HG03457 (cell line): ENCODE results near the gene NEGR1.

Experiments
- ATAC-seq: cut with Tn5 transposase; IDR thresholded peaks from one replicate; pipeline ENCODE4 v1.9.1; 2021; ENCODE audit warnings: moderate number of reproducible peaks; ENCODE audit not compliant: unreplicated experiment

Gene NEGR1

GRCh38 chr1:71869326-71869725 is 413.0 kb downstream of the NEGR1 start:
- no peak for ATAC-seq

- ATAC-seq, result no peak
These were observed 419.6 kb downstream of the NEGR1 start for GRCh38 chr1:71862756-71863155.

- no peak for ATAC-seq
These were observed 421.3 kb downstream of the NEGR1 start for GRCh38 chr1:71861022-71861421.

- ATAC-seq, result no peak
These were observed 422.5 kb downstream of the NEGR1 start for GRCh38 chr1:71859806-71860205.

GRCh38 chr1:71857862-71858261 is 424.5 kb downstream of the NEGR1 start:
- no peak for ATAC-seq

GRCh38 chr1:71853360-71853759 is 429.0 kb downstream of the NEGR1 start:
- no peak for ATAC-seq

- no peak for ATAC-seq
These were observed 431.4 kb downstream of the NEGR1 start for GRCh38 chr1:71850936-71851335.

GRCh38 chr1:71850515-71850914 is 431.8 kb downstream of the NEGR1 start:
- no peak for ATAC-seq

- ATAC-seq, result no peak
These were observed 439.3 kb downstream of the NEGR1 start for GRCh38 chr1:71843012-71843411.

- no peak for ATAC-seq
These were observed 442.5 kb downstream of the NEGR1 start for GRCh38 chr1:71839876-71840275.

GRCh38 chr1:71836904-71837303 is 445.4 kb downstream of the NEGR1 start:
- ATAC-seq, result no peak

GRCh38 chr1:71835442-71835813 is 446.9 kb downstream of the NEGR1 start:
- peak; percentile 85 for ATAC-seq

GRCh38 chr1:71834601-71835441 is 447.5 kb downstream of the NEGR1 start:
- no peak for ATAC-seq

- no peak for ATAC-seq
These were observed 450.7 kb downstream of the NEGR1 start for GRCh38 chr1:71831646-71832045.

GRCh38 chr1:71829346-71829745 is 453.0 kb downstream of the NEGR1 start:
- no peak for ATAC-seq

- no peak for ATAC-seq
These were observed 453.8 kb downstream of the NEGR1 start for GRCh38 chr1:71828431-71829012.

GRCh38 chr1:71823708-71824305 is 458.5 kb downstream of the NEGR1 start:
- no peak for ATAC-seq

GRCh38 chr1:71817028-71817427 is 465.3 kb downstream of the NEGR1 start:
- no peak for ATAC-seq

GRCh38 chr1:71809085-71809484 is 473.3 kb downstream of the NEGR1 start:
- no peak for ATAC-seq

GRCh38 chr1:71804140-71804539 is 478.2 kb downstream of the NEGR1 start:
- ATAC-seq, result no peak

GRCh38 chr1:71796006-71796405 is 486.3 kb downstream of the NEGR1 start:
- no peak for ATAC-seq

- ATAC-seq, result no peak
These were observed 490.1 kb downstream of the NEGR1 start for GRCh38 chr1:71792264-71792663.
